Measurements from ENCODE around the gene MAN1C1.

Gene MAN1C1

GRCh38 chr1:25683731-25684130 is 67.1 kb downstream of the MAN1C1 start:
- no peak for TF ChIP-seq ZFX (IDR thresholded peaks at IDR 0.05)
- TF ChIP-seq, protein P1, sequence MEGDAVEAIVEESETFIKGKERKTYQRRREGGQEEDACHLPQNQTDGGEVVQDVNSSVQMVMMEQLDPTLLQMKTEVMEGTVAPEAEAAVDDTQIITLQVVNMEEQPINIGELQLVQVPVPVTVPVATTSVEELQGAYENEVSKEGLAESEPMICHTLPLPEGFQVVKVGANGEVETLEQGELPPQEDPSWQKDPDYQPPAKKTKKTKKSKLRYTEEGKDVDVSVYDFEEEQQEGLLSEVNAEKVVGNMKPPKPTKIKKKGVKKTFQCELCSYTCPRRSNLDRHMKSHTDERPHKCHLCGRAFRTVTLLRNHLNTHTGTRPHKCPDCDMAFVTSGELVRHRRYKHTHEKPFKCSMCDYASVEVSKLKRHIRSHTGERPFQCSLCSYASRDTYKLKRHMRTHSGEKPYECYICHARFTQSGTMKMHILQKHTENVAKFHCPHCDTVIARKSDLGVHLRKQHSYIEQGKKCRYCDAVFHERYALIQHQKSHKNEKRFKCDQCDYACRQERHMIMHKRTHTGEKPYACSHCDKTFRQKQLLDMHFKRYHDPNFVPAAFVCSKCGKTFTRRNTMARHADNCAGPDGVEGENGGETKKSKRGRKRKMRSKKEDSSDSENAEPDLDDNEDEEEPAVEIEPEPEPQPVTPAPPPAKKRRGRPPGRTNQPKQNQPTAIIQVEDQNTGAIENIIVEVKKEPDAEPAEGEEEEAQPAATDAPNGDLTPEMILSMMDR (conservative IDR thresholded peaks at IDR 0.05), result no peak
- no peak overlapping the region for H3K27ac ChIP-seq

DNA sequence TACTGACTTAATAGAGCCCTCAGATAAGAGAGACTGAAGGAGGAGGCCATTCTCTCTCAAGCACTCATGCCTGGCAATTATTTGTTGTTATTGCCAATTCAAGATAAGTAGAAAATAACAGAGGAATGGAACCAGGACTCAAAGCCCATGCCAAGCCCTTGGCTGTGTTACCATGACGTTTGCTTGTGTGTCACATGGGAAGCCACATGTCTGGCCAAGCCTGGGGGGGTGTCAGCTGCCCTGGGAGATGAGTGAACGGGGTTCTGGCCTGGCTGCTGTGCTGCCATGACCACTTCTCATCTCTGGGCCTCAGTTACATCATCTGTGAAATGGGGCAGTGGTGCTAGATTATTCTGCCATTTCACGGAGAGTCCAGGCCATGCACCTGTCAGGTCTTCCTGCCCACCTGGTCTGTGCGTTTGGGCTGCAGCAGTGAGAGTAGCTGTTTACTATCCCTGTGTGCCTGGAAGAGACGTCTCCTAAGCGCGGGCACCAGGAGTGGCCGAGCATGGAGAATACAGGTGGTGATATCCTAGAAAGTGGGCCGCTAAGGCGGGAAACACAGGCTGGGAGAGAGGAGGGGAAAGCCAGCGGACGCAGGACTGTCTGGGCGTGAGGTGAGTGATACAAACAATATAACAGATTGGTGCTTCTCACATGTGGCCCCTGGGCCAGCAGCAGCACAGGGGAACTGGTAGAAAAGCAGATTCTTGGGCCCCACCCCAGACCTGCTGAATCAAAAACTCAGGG is 67.8 kb downstream of the MAN1C1 start:
- no peak overlapping the region for H3K27ac ChIP-seq
- TF ChIP-seq, protein P1 (conservative IDR thresholded peaks at IDR 0.05), result no peak
- no peak for TF ChIP-seq ZFX (IDR thresholded peaks at IDR 0.05)

- TF ChIP-seq, protein P1 (conservative IDR thresholded peaks at IDR 0.05), result no peak
- no peak for TF ChIP-seq ZFX (IDR thresholded peaks at IDR 0.05)
- no peak overlapping the region for H3K27ac ChIP-seq
Observed at GRCh38 chr1:25685211-25685750, 68.7 kb downstream of the MAN1C1 start.

GRCh38 chr1:25685938-25686665 is 69.5 kb downstream of the MAN1C1 start:
- H3K27ac ChIP-seq, result no peak overlapping the region
- no peak for TF ChIP-seq ZFX (IDR thresholded peaks at IDR 0.05)
- TF ChIP-seq, protein P1 (conservative IDR thresholded peaks at IDR 0.05), result no peak

GRCh38 chr1:25687221-25688017 is 70.8 kb downstream of the MAN1C1 start:
- H3K27ac ChIP-seq, result no peak overlapping the region
- no peak for TF ChIP-seq ZFX (IDR thresholded peaks at IDR 0.05)
- TF ChIP-seq, protein P1 (conservative IDR thresholded peaks at IDR 0.05), result no peak

GRCh38 chr1:25688390-25689119 is 72.0 kb downstream of the MAN1C1 start:
- no peak for TF ChIP-seq ZFX (IDR thresholded peaks at IDR 0.05)
- TF ChIP-seq, protein P1 (conservative IDR thresholded peaks at IDR 0.05), result no peak
- H3K27ac ChIP-seq, result no peak overlapping the region

Data from C4-2B (cell line).